ENCODE measurements around the gene RPS16.
A peak's percentile ranks its signal among the peaks of the same experiment; 100 is the strongest.

The RPS16 gene

GRCh38 chr19:39411081-39411831 is 24.5 kb downstream of the RPS16 start (continued):
- TF ChIP-seq CTCF (tag by site-specific recombination; IDR thresholded peaks at IDR 0.05), result 0 out of 2 replicates have a peak, but pooled peaks have one; percentile 6
- TF ChIP-seq ZNF416 (tag by site-specific recombination; IDR thresholded peaks at IDR 0.05), result 0 out of 2 replicates have a peak, but pooled peaks have one; percentile 47
- TF ChIP-seq ZNF510 (tag by site-specific recombination; IDR thresholded peaks at IDR 0.05; ENCODE audit: insufficient replicate concordance), result no peak
- TF ChIP-seq ZNF426 (tag by site-specific recombination; IDR thresholded peaks at IDR 0.05), result no peak
- TF ChIP-seq ZNF600 (tag by site-specific recombination; IDR thresholded peaks at IDR 0.05), result peak; percentile 76; the same call in 1 of the 2 replicates
- TF ChIP-seq ZNF544 (tag by site-specific recombination; IDR thresholded peaks at IDR 0.05), result no peak

GRCh38 chr19:39410831-39411080 is 25.0 kb downstream of the RPS16 start:
- peaks cover 12% of the 10 kb centered on the region in 2 experiments; a peak in 2 of 3 replicates for H3K36me3 ChIP-seq (ENCODE audit: control insufficient read depth in 2 of 2, insufficient read depth in 1 of 2, low read length in 2 of 2)
- POLR2A ChIA-PET, result interaction anchor here (2.2 to 2.4 kb wide), 4 partner anchors 8 to 25 kb away, joined by 14 to 57 read pairs (median 30); partner anchors contain the start of genes MED29, PAF1 and RPS16
- no peaks in the 10 kb centered on the region for H3K9me3 ChIP-seq (ENCODE audit: control insufficient read depth, insufficient read depth, low read depth, low read length)
- CTCF ChIA-PET, result interaction anchor here (0.9 to 2.4 kb wide), 15 partner anchors 10 to 288 kb away, joined by 3 to 144 read pairs (median 6); partner anchors contain the start of genes EID2, MED29, PAF1 and RPS16
- H3K27ac ChIP-seq (ENCODE audit: extremely low read depth, low read depth, low read length), result peak overlapping the region; percentile 89; the same call in 1 of the 2 replicates
- H3K4me1 ChIP-seq (ENCODE audit: control insufficient read depth, insufficient read depth, low read length), result peaks cover 44% of the 10 kb centered on the region
- TF ChIP-seq ZNF169 (tag by site-specific recombination; IDR thresholded peaks at IDR 0.05) (peak; percentile 45; the same call in 1 of the 2 replicates), TSHZ1 (tag by site-specific recombination; IDR thresholded peaks at IDR 0.05; ENCODE audit: borderline replicate concordance) (no peak), ZBTB7A (tag by site-specific recombination; IDR thresholded peaks at IDR 0.05; ENCODE audit: low read depth) (peak; percentile 45; the same call in 1 of the 2 replicates), ZNF121 (tag by site-specific recombination; IDR thresholded peaks at IDR 0.05) (no peak), ZNF785 (tag by site-specific recombination; IDR thresholded peaks at IDR 0.05) (peak; percentile 30; the same call in 1 of the 2 replicates), ZNF610 (tag by site-specific recombination; IDR thresholded peaks at IDR 0.05; ENCODE audit: borderline replicate concordance) (no peak), ZNF354C (tag by site-specific recombination; IDR thresholded peaks at IDR 0.05; ENCODE audit: borderline replicate concordance, low read depth) (no peak), ZNF391 (tag by site-specific recombination; IDR thresholded peaks at IDR 0.05; ENCODE audit: borderline replicate concordance, low read depth) (no peak)
- H3K4me3 ChIP-seq (ENCODE audit: low read depth, low read length), result no peak overlapping the region

- CTCF ChIA-PET, result interaction anchor here (0.7 to 4.6 kb wide), 3 partner anchors 9 to 43 kb away, joined by 4 to 63 read pairs (median 41); no protein-coding TSS in a partner anchor
- POLR2A ChIA-PET, result interaction anchor here (4.5 to 11.2 kb wide), 2 partner anchors 12 to 19 kb away, joined by 56 to 175 read pairs; partner anchors contain the start of genes MED29 and PAF1
- Histone ChIP-seq H3K27ac (ENCODE audit: extremely low read depth, low read depth, low read length) (peak overlapping the region; percentile 89), H3K9me3 (ENCODE audit: control insufficient read depth, insufficient read depth, low read depth, low read length) (no peaks in the 10 kb centered on the region), H3K36me3 (ENCODE audit: control insufficient read depth in 2 of 2, insufficient read depth in 1 of 2, low read length in 2 of 2) (peaks cover 6 to 8% of the 10 kb centered on the region in 2 experiments; a peak in 2 of 3 replicates), H3K4me3 (ENCODE audit: low read depth, low read length) (peak overlapping the region; percentile 51), H3K4me1 (ENCODE audit: control insufficient read depth, insufficient read depth, low read length) (peaks cover 44% of the 10 kb centered on the region)
- peak; percentile 82 for TF ChIP-seq ZBTB21 (tag by site-specific recombination; IDR thresholded peaks at IDR 0.05)
- peak; percentile 33; the same call in 1 of the 2 replicates for TF ChIP-seq ZNF133 (tag by site-specific recombination; IDR thresholded peaks at IDR 0.05)
- TF ChIP-seq ZNF398 (tag by site-specific recombination; IDR thresholded peaks at IDR 0.05), result peak; percentile 100
- TF ChIP-seq GFI1B (tag by site-specific recombination; IDR thresholded peaks at IDR 0.05), result 0 out of 2 replicates have a peak, but pooled peaks have one; percentile 5
- no peak for TF ChIP-seq SCRT2 (tag by site-specific recombination; IDR thresholded peaks at IDR 0.05)
- no peak for TF ChIP-seq ELK4 (IDR thresholded peaks at IDR 0.05; ENCODE audit: borderline replicate concordance, low read depth, low read length)
- TF ChIP-seq BCL11B (tag by site-specific recombination; IDR thresholded peaks at IDR 0.05; ENCODE audit: low read depth), result peak; percentile 93
- peak; percentile 100 for TF ChIP-seq ZBTB20 (tag by site-specific recombination; IDR thresholded peaks at IDR 0.05)
Measured at GRCh38 chr19:39410017-39410830, 25.5 kb downstream of the RPS16 start.
